ENCODE measurements around the gene ANAPC16.
A peak's percentile ranks its signal among the peaks of the same experiment; 100 is the strongest.
"Not testable (repeated sequence)": the region's sequence is repeated elsewhere in the genome, so short reads cannot be mapped to it uniquely, and the experiment has no call there.

Gene ANAPC16

DNA sequence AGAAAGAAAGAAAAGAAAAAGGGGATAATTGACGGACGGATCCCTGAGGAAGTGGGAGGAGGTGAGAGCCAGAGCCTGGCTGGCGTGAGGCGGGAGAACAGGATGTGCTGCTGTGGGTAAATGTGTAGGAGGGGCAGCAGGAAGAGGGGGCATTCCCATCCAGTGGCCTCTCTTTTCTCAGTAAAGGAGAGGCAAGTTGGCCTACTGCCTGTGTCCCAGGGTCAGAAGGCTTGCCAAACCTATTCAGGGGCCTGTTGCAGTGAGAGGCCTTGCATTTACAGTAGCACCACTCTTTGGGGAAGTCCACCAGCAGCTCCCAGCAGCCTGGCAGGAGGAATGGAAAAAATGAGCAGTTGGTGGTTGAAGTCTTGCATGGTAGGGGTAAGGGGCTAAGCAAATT is 26.9 kb downstream of the ANAPC16 start:
- no peak for DNase-seq (ENCODE audit: low read depth in 1 of 2, low spot score in 1 of 2)

DNA sequence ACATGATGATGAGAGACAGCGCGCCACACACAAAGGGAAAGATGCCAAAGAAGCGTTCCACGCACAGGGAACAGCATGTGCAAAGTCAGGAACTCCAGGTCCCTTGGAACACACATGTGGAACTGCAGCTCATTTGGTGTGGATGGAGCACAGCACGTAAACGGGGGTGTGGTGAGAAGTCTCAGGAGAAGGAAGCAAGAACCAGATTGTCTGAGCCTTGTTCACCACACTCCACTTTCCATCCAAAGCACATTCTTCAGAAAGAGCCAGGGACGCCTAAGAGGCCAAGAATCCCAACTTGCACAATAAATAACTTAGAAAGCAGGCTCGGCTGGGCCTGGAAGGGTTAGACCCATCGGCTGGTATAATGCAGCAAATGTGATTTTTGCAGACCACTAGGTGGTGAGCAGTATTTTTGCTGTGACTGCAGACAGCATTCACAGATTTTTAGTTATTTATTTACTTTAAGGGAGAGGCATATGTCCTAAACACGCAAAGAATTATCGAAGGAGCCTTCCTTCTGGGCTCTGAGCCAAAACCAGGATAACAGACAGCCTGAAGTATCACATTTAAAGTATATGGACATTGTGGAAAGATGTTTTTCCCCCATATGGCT is 28.1 kb downstream of the ANAPC16 start:
- DNase-seq (ENCODE audit: low read depth in 1 of 2, low spot score in 1 of 2): no peak

DNA sequence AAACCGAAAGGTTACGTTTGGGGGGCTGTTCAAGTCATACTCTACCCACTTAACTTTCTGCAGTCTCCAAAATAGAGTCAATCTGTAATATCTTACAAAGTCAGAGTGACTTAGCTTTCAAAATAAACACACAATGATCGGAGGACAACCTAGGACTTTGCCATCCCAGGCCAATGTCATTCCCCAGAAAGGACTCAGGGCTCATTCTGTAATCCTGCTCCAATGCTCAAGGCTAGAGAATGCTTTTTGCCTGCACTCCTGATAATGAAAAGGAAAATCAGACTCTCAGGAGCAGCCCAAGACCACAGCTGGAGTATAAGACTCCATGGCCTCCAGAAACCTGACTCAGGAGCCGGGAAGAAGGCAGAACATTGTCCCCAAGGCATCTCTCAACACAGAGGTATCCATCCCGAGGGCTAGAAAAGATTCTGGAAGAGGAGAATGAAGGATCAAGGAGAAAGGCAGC is 28.8 kb downstream of the ANAPC16 start:
- no peak for DNase-seq (ENCODE audit: low read depth in 1 of 2, low spot score in 1 of 2)

DNA sequence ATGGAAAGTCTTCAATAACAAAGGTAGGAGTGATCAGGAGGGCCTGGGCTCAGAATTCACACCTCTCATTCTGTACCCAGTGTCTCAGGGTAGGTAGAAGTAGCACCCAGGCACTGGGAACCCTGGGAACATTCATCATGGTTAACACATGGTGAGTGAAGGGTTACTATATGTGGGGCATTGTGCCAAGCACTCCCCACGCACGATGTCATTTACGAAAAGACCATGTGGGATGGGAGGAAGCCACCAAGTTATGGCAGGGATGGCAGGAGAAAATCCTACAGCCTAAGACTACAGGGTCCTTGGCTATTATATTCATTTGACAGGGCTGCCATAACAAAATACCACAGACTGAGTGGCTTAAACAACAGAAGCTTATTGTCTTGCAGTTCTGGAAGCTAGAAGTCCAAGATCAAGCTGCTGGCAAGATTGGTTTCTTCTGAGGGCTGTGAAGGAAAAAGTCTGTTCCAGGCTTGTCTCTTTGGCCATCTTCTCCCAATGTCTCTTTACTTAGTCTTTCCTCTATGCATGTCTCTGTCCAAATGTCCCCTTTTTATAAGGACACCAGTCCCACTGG is 30.2 kb downstream of the ANAPC16 start:
- no peak for DNase-seq (ENCODE audit: low read depth in 1 of 2, low spot score in 1 of 2)

DNA sequence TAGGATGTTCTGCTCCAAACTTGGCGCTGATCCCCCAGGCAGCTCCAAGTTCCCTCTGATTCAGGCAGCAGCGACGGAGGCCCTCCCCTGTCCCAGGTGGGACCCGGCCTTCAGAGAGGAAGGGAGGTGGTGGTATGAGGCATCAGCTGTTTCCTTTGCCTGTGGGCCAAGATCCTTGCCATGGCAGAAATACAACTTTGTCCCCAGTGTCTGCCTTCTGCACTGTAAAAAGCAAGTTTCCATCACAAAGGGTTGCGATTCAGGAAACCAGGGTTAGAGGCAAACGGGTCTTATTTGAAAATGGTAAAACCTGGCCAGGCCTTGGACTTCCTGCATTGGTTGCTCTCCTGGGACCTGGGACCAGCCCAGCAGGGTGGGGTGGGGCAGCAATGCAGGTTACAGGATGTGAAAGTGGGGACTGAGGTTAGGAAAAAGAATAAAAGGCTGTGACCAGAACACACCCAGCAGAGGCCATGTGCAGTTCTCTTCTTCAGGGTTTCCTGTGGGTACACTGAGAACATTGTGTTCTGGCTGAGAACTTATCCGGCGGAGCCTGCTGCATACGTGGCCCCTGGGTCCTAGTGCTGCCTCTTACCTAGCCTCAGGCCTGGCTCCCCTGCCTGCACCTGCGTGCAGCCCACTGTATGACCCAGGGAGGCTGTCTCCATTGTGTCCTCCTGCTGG is 32.8 kb downstream of the ANAPC16 start:
- peak; percentile 28 to 63 for DNase-seq (ENCODE audit: low read depth in 1 of 2, low spot score in 1 of 2)

DNA sequence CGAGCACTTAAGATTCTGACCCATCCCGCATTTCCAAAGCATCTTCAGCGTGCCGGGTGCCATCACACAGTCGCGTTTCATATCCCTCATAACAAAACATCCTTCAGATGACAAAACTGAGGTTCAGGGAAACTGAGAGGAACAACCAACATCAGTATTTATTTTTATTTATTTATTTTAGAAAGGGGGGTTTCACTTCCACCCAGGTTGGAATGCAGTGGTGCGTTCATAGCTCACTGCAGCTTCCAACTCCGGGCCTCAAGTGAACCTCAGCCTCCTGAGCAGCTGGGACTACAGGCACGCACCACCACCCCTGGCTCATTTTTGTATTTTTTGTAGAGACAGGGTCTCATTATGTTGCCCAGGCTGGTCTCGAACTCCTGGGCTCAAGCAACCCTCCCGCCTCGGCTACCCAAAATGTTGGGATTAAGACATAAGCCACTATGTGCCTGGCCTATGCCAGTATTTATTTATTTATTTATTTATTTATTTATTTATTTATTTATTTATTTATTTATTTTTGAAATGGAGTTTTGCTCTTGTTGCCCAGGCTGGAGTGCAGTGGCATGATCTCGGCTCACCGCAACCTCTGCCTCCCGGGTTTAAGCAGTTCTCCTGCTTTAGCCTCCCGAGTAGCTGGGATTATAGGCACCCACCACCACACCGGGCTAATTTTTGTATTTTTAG is 33.5 kb downstream of the ANAPC16 start:
- not testable (repeated sequence) for DNase-seq (ENCODE audit: low read depth in 1 of 2, low spot score in 1 of 2)

DNA sequence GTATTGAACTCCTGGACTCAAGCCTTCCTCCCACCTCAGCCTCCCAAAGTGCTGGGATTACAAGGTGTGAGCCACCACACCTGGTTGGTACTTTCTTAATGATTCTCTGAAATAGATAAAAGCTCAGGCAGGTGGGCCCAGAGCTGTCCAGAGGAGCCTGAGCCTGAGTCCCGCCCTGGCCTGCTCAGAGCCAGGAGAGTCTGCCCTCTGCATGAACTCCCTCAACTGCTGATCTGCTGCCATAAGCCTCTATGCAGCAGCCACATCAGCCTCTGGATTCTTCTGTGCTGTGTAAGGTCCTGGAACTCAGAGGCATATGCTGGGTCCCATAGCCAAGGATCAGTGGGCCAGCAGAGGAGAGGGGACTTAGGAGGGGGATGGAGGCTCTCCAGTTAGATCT is 34.9 kb downstream of the ANAPC16 start:
- DNase-seq (ENCODE audit: low read depth in 1 of 2, low spot score in 1 of 2): no peak

DNA sequence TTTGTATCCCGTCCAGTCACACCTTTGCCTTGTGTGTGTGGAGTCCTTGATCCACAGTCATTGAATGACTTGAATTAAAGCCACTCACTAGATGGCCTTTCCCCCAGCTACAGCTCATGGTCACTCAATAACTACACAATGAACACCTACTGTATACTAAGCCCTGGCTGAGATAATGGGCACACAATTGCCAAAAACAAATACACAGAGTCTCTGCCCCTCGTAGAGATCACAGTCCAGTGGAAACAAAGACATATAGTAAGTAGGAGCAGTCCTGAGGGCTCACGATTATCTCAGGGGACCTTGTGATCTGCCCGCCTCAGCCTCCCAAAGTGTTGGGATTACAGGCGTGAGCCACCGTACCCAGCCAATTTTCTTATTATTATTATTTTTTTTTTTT is 35.8 kb downstream of the ANAPC16 start:
- no peak for DNase-seq (ENCODE audit: low read depth in 1 of 2, low spot score in 1 of 2)

DNA sequence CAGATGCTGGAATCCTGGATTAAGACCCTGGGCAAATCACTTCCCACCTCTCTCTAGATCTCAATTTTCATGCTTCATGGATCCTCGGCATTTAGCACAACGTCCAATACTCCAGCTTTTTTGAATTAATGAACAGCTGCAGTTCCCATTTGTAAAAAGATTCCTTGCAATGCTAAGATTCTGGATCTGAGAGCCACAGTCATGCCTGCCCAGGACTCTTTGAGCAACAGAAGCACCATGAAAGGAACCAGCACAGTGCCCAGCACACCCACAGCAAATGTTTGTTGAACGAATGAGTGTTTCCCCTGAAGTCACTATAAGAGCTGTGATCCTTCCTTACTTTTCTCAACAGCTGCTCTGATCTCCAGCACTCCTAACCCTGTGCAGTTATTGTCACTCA is 37.2 kb downstream of the ANAPC16 start:
- DNase-seq (ENCODE audit: low read depth in 1 of 2, low spot score in 1 of 2): no peak

DNA sequence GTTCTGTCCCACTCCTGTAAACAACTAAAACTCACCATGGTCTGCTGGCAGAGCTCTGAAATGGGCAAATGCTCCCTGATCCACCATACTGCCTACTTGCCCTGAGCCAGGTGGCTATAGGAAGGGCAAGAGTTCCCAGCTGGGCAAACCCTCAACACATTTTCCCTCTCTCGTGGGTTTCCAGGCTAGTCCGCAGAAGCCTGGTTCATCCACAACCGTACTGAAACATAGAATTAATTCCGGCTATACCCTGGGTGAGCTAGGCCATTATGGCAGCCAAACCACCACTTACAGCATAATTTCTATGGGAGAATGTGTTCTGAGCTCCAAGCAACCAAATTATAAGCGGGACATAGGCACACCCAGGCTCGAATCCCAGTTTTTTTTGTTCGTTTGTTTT is 37.8 kb downstream of the ANAPC16 start:
- DNase-seq (ENCODE audit: low read depth in 1 of 2, low spot score in 1 of 2): no peak

DNA sequence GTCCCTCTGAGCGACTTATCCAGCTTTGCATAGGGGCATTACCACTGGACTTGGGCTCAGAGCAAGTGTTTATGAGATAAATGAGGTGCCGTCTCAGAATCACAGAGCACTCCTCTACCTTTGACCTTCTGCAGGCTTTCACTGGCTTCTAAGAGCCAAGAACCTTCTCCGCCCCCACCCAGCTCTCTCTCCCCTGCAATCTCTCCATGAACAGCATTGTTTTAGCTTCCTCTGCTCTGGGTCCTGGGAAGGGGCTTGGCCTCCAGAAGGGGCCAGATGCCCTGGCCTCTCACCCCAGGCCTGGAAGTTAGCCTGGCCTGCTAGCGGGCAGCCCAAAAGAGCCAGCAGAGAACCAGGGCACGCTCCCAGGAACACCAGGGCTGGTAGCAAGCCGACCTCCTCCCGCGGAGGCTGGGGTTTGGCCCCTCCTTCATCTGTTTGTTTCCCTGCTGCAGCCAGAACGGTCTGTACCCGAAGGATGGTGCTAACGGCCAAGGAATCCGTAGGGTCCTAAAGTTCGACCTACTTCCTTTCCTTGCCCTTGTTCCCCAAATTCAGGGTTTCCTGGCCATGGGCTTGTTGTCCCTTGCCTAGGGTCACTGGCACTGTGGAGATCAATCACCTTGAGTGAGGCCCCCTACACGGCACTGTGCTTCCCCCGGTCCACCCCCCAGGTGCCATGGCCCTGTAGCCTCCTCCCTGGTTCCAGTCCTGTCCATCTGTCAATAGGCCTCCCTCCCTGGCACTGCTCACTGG is 39.2 kb downstream of the ANAPC16 start:
- DNase-seq (ENCODE audit: low read depth in 1 of 2, low spot score in 1 of 2): no peak

DNA sequence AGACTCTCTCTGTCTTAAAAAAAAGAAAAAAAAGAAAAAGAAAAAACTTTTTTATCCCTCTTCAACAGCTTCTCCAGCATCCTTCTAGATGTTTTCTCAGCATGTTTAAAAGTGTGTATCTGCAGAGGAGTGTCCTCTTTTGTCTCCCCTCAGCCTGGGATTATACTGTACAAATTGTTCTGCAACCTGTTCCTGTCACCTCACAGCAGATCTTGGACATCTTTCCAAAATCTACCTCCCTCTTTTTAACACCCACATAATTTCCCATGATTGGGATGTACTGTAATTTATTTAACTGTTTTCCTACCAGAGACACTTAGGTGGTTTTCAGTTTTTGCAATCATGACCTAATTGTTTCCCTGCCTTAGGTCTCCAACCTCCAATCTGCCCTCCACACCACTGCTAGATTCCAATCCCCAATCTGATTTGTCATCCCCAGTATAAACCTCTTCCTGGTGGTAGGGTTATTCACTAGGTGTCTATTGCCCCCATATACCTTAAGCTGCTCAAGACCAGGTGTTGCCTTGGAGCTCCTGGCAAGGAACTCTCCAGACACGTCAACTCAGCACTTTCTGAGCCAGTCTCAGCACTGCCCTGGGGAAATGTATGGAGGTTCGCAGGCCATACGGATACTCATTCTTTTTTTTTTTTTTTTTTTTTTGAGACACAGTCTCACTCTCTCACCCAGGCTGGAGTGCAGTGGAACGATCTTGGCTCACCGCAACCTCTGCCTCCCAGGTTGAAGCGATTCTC is 40.3 kb downstream of the ANAPC16 start:
- DNase-seq (ENCODE audit: low read depth in 1 of 2, low spot score in 1 of 2): no peak

DNA sequence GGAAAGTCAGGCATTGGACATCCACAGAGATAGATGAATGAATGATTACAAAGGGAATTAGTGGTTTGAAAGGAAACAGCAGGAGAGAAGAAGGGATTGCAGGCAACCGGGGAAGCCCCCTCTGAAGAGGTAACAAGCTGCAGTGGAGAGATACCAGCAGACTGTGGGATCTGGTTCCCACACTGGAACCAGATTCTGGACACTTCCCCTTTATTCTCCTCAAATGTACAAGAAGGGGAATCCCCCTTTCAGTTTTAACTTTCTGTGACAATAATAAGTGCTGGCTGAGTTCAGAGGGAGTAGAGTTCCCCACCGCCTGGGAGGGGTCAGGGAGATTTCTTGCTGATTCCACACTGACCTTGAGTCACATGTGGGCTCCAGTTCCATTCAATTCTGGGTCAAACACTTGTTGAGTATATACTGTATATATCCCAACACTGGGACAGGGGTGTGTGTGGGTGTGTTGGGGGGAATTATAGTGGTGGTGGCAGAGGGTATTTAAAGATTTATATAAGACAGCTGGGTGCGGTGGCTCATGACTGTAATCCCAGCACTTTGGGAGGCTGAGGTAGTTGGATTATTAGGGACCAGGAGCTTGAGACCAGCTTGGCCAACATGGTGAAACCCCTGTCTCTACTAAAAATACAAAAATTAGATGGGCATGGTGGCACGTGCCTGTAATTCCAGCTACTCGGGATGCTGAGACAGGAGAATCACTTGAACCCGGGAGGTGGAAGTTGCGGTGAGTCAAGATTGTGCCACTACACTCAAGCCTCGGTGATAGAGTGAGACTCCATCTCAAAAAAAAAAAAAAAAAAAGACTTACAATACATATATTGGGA is 41.5 kb downstream of the ANAPC16 start:
- DNase-seq (ENCODE audit: low read depth in 1 of 2, low spot score in 1 of 2): no peak

DNA sequence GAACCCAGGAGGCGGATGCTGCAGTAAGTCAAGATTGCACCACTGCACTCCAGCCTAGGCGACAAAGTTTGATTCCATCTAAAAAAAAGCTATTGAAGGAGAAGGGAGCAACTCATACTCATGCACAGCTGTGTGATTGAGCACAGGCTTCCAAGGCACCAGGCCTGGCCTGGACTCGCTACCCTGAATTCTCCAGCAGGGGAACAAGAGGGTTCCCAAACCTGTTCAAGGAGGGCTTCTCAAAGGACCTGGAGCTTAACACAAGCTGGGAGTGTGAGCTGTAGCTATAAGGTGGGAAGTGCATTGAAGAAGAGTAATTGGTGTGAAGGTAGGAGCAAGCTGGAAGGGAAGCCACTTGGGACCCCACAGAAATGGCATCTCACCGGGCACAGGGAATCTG is 42.8 kb downstream of the ANAPC16 start:
- no peak for DNase-seq (ENCODE audit: low read depth in 1 of 2, low spot score in 1 of 2)

DNA sequence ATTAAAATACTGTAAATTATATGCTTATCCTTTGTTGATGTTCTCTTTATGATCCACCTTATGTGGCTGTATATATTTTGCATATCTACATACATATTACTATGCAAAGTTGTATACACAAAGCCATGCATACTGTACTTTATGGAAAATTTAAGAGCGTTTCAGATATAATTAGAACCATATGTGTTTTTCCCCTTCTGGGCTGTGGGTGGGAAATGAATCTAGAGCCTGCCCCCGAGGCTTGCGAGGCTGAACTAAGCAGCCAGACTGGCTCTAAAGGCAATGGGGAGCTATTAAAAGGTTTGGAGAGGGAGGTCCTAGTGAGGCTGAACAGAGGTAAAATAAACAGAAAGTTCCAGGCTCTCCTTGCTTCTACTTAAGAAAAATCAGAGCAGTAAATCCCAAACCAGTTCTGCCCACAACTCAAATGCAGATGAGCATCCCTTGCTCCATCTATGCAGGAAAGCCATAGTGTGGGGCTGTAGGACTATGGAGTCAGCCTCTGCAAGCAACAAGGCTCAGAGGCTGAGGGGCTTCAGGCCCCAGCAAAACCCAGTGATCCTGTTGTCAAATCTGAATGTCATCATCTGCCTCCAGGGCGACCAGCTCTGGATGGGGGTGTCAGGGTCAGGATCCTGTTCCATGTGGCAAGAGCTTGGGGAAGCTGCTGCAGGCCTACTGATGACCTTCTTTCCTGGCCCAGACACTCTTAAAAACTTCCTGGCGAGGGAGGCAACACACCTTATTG is 43.9 kb downstream of the ANAPC16 start:
- DNase-seq (ENCODE audit: low read depth in 1 of 2, low spot score in 1 of 2): no peak

DNA sequence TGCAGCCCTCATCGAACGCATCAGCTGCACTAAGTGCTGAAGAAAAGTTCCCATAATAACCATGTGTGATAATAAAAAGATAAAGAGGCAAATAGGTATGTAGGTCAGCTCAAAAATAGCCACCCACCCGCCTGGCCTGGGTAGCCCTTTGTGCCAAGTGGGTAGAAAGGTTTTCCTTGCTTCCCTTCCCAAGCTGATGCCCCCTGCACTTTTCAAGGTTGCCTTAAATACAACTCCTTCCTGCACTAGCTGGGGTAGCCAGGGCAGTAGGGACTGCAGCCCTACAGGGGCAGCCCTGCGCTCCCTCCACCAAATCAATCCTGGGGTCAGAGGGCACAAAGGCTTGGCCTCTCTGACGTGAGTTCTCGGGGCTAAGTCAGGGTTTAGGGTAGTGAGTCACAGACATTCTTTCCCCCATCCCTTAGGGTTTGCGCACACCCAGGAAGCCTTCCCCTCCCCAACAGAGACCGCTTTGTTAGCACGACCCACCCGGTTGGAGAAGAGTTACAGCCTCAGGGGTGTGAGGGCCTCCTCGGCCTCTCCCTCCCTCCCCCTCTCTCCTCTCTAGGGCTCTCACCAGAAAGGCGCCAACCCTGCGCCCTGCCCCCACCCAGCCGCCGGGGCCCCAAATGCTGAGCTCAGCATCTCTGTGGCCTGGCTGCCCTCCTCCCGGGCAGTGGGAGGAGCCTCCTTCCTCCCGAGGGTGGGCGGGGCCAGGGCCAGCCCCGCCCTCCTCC is 44.6 kb downstream of the ANAPC16 start:
- DNase-seq (ENCODE audit: low read depth in 1 of 2, low spot score in 1 of 2): peak; percentile 67 to 68

DNA sequence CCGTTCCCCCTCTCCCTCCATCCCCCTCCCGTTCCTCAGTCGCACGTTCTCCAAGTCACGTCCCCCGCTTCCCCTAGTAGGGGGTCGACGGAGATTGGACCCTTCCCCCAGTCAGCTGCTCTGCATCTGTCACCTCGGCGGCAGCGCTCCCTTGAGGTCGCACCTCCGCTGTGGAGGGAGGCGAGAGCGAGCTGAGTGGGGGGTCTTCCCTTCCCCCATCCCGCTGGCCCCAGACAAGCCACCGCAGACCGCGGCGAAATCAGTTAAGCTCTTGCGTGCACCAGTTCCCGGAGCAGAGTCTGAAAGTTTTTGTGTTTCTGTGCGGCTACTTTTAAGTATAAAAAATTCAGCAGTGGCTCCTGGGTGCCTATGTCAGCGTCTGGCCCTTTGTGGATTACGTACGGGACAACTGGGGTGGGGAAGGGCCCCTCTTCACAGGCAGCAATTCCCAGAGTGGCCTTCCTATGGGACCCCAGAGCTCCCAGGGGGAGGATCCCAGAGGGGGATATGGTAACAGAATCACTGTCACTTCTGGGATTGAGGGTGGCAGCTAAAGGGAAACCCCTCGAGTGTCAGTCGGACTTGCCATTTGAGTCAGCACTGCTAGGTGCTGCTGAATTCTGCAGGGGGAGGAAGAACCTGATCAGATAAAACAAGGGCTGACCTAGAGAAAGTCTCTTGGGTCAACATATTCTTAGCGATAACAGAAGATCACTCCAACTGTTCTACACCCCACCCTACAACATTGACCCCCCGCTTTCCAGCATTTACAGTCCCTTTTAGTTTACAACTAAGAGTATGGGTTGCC is 45.4 kb downstream of the ANAPC16 start:
- DNase-seq (ENCODE audit: low read depth in 1 of 2, low spot score in 1 of 2): peak; percentile 40 to 55

All from activated CD4-positive, alpha-beta T cell treated with anti-CD3 and anti-CD28 coated beads, Interleukin-2, amount 50 U/mL, for 24 hours (primary cell).